ENCODE results near the gene LMCD1. TPM values are rescaled to one million over a fixed set of nuclear protein-coding genes. Genes with fewer than 3 reads are reported as not detected.

The LMCD1 gene
- polyA plus RNA-seq, 1 of the 3 experiments (the other 2 are of a cell fraction), result 23.6 TPM

GRCh38 chr3:8557298-8557697 lies 55.7 kb downstream of the LMCD1 start (continued):
- no peak for TF ChIP-seq FOXJ3 (CRISPR knock-in tag; IDR thresholded peaks at IDR 0.05)

GRCh38 chr3:8558645-8559044 lies 57.0 kb downstream of the LMCD1 start:
- 70% methylated on average over 2 of the region's 2 CpGs for WGBS (ENCODE audit: low lambda C conversion rate)
- no peaks in the 10 kb centered on the region for H3K27me3 ChIP-seq (ENCODE audit: insufficient read depth)
- no peaks in the 10 kb centered on the region for H3F3A ChIP-seq (replicated peaks; ENCODE audit: insufficient read depth)
- H4K20me1 ChIP-seq (ENCODE audit: insufficient read depth), result no peaks in the 10 kb centered on the region
- no peaks in the 10 kb centered on the region for H3K9me2 ChIP-seq
- no peak overlapping the region for H3K9ac ChIP-seq
- ChIA-PET POLR2A (no interaction called here), CTCF (interaction anchor here (0.9 to 2.7 kb wide), 5 partner anchors 10 to 130 kb away, joined by 3 to 8 read pairs (median 4); no protein-coding TSS in a partner anchor)
- no peak overlapping the region for H3K4me2 ChIP-seq
- peaks cover 0 to 32% of the 10 kb centered on the region in 2 experiments; a peak in 2 of 4 replicates for H3K4me1 ChIP-seq (ENCODE audit: control insufficient read depth in 1 of 2, insufficient read depth in 2 of 2, low read depth in 1 of 2, low read length in 1 of 2)
- TF ChIP-seq YY1 (IDR thresholded peaks at IDR 0.05; ENCODE audit: low read depth) (no peak), TAF1 (IDR thresholded peaks at IDR 0.05; ENCODE audit: borderline replicate concordance, low read depth, low read length) (no peak), SMC3 (IDR thresholded peaks at IDR 0.05; ENCODE audit: low read depth, low read length) (no peak), NFIC (IDR thresholded peaks at IDR 0.05; ENCODE audit: borderline replicate concordance) (no peak), MEF2A (IDR thresholded peaks at IDR 0.05; ENCODE audit: borderline replicate concordance, low read depth) (no peak), FOXJ3 (CRISPR knock-in tag; IDR thresholded peaks at IDR 0.05) (no peak), TEAD4 (IDR thresholded peaks at IDR 0.05; ENCODE audit: borderline replicate concordance, insufficient read depth) (no peak), FOXM1 (IDR thresholded peaks at IDR 0.05; ENCODE audit: low read depth) (no peak), POLR2AphosphoS5 (IDR thresholded peaks at IDR 0.05; ENCODE audit: low read depth, low read length) (no peak), MAX (IDR thresholded peaks at IDR 0.05; ENCODE audit: low read depth) (no peak), RAD21 (IDR thresholded peaks at IDR 0.05; ENCODE audit: low read length) (no peak), RFX5 (IDR thresholded peaks at IDR 0.05; ENCODE audit: low read length) (no peak), USF1 (IDR thresholded peaks at IDR 0.05; ENCODE audit: borderline replicate concordance, low read depth) (no peak), PBX3 (IDR thresholded peaks at IDR 0.05) (no peak), EZH2phosphoT487 (IDR thresholded peaks at IDR 0.05; ENCODE audit: borderline replicate concordance, low read depth) (no peak), USF2 (IDR thresholded peaks at IDR 0.05; ENCODE audit: borderline replicate concordance, low read depth, low read length) (no peak), TCF12 (IDR thresholded peaks at IDR 0.05) (no peak), FOSL2 (IDR thresholded peaks at IDR 0.05; ENCODE audit: borderline replicate concordance, low read depth) (no peak), RXRA (IDR thresholded peaks at IDR 0.05; ENCODE audit: borderline replicate concordance, low read depth) (no peak), JUND (IDR thresholded peaks at IDR 0.05) (no peak)
- H3K79me2 ChIP-seq (ENCODE audit: insufficient read depth), result no peaks in the 10 kb centered on the region
- H3K27ac ChIP-seq (ENCODE audit: low read depth in 2 of 2, low read length in 1 of 2), result no peak overlapping the region
- peaks cover 0 to 27% of the 10 kb centered on the region in 2 experiments for H3K36me3 ChIP-seq (replicated peaks in 1 of 2; ENCODE audit: control insufficient read depth in 1 of 2, insufficient read depth in 2 of 2, low read length in 1 of 2)
- H3K9me3 ChIP-seq, result no peaks in the 10 kb centered on the region
- H3K4me3 ChIP-seq (ENCODE audit: low read depth in 2 of 2, low read length in 1 of 2), result no peak overlapping the region
- H2AFZ ChIP-seq (ENCODE audit: low read depth), result no peak overlapping the region
- DNase-seq, result no peak
